Common myeloid progenitor, CD34-positive (primary cell): ENCODE measurements around the gene MRPL27. TPM values are rescaled to one million over a fixed set of nuclear protein-coding genes. Genes with fewer than 3 reads are reported as not detected.
A peak's percentile ranks its signal among the peaks of the same experiment; 100 is the strongest.
"Not testable (repeated sequence)": the region's sequence is repeated elsewhere in the genome, so short reads cannot be mapped to it uniquely, and the experiment has no call there.

ENCODE experiments used
- CTCF ChIA-PET: fragments of 350-600 bp; sonication (Branson Sonifier 250); formaldehyde crosslinking; loops from one replicate; lab custom pipeline; 2021; ENCODE audit warnings: antibody characterized with exemption; lab: Charles Lee
- POLR2A ChIA-PET: fragments of 350-600 bp; sonication (Branson Sonifier 250); formaldehyde crosslinking; loops from one replicate; lab custom pipeline; 2021; ENCODE audit warnings: antibody characterized with exemption; lab: Charles Lee
- DNase-seq, 3 donors: peaks; one replicate each; pipeline versions ENCODE4 v3.0.0 to v3.0.0-alpha.2; 2013
- H3K27ac ChIP-seq, 2 experiments: 1 replicate in 1 of 2; 2 replicates in 1 of 2; pipeline ENCODE4 v1.7.0; 2013; ENCODE audit warnings: inconsistent platforms in 2 of 2, low read length in 2 of 2, mild to moderate bottlenecking in 2 of 2, low read depth in 1 of 2, moderate library complexity in 1 of 2; ENCODE audit not compliant: severe bottlenecking in 2 of 2, insufficient read depth in 1 of 2, poor library complexity in 1 of 2
- H3K27me3 ChIP-seq, 5 experiments: replicated peaks in 2 of 5; 1 replicate in 3 of 5; 2 replicates in 2 of 5; pipeline versions ENCODE4 v1.6.1 to v1.7.0; 2013; ENCODE audit warnings: low read length in 4 of 5, mild to moderate bottlenecking in 2 of 5, moderate library complexity in 2 of 5, inconsistent platforms in 1 of 5; ENCODE audit not compliant: insufficient read depth in 5 of 5, control insufficient read depth in 4 of 5
- H3K36me3 ChIP-seq, 4 experiments: 1 replicate in 2 of 4; 2 replicates in 2 of 4; pipeline versions ENCODE4 v1.6.1 to v1.7.0; 2013; ENCODE audit warnings: low read length in 3 of 4, control low read depth in 1 of 4, mild to moderate bottlenecking in 1 of 4; ENCODE audit not compliant: control insufficient read depth in 4 of 4, insufficient read depth in 4 of 4
- H3K4me1 ChIP-seq, 4 experiments: 1 replicate in 3 of 4; 2 replicates in 1 of 4; pipeline versions ENCODE4 v1.6.1 to v1.7.1; 2013; ENCODE audit warnings: low read length in 3 of 4, mild to moderate bottlenecking in 3 of 4, control low read depth in 1 of 4, inconsistent platforms in 1 of 4, moderate library complexity in 1 of 4; ENCODE audit not compliant: control insufficient read depth in 4 of 4, insufficient read depth in 4 of 4; ENCODE audit errors: control extremely low read depth in 1 of 4
- H3K4me3 ChIP-seq, 7 experiments: 1 replicate in 4 of 7; 2 replicates in 3 of 7; pipeline versions ENCODE4 v1.5.1 to v1.7.0; 2013; ENCODE audit warnings: mild to moderate bottlenecking in 7 of 7, low read length in 6 of 7, moderate library complexity in 6 of 7, inconsistent platforms in 2 of 7, low read depth in 2 of 7, control low read depth in 1 of 7; ENCODE audit not compliant: insufficient read depth in 4 of 7, control insufficient read depth in 1 of 7; ENCODE audit errors: extremely low read depth in 1 of 7
- H3K9me3 ChIP-seq, 5 experiments: 1 replicate in 4 of 5; 2 replicates in 1 of 5; pipeline versions ENCODE4 v1.6.1 to v1.7.1; 2013; ENCODE audit warnings: low read length in 4 of 5, mild to moderate bottlenecking in 2 of 5, inconsistent platforms in 1 of 5, low read depth in 1 of 5, moderate library complexity in 1 of 5; ENCODE audit not compliant: control insufficient read depth in 4 of 5, insufficient read depth in 2 of 5; ENCODE audit errors: control extremely low read depth in 1 of 5
- WGBS: methylation state at CpG from one replicate; pipeline ENCODE4 v1.1.5; 2013; ENCODE audit not compliant: insufficient coverage; 5-methylcytosine and 5-hydroxymethylcytosine counted together
- polyA plus RNA-seq: library from polyadenylated mRNA; unstranded; fragments of 120-200 nt; gene quantifications from one replicate; pipeline ENCODE4 v1.2.1, GENCODE V29; 2013

Gene MRPL27
- polyA plus RNA-seq: 32.5 TPM

DNA sequence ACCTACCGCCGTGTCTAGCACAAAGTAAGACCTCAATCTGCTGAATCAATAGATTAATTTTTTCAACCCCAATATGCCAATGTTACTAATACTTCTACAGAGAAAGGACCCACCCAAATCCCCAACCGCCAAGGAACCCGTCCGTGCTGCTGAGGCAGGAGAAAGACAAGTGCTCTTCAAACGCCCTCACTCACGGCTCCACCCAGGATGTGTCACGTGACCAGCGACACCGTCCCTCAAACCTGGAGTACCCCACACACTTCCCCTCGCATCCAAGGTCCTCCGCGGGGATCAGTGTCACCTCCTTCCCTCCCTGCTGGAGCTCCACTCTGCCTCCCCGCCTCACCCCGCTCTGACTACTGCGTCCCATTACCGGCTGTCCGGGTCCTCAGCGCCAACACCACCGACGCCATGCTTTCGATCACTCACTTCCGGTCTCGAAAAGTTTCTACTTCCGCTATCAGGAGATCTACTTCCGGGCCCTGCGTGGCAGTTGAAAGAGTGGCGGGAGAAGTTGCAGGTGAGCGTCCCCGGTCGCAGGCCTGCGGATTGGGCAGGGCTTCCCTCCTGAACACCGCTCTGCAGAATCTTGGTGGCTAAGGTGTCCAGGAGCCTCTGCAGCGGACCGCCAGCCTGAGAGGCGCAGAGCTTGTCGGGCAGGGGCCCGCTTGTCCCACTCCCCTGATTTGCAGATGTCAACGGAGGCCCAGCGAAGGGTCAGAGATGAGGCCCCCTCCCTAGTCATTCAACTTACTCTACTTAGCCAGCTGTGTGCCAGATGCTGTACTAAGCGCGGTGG is at the start of gene MRPL27, which contains the start of gene EME1:
Gene MRPL27 (minus strand): TSS at position 427 of the 799 bp plus-strand sequence. CDS start 14 bp downstream, at position 413.
Gene EME1 (plus strand): TSS at position 472 of the 799 bp plus-strand sequence. CDS start 1,980 bp downstream, outside the sequence.
- Histone ChIP-seq H3K27ac (peak within 1 kb of the TSS; percentile 91 to 97), H3K27me3 (no peaks in the 10 kb centered on the region), H3K36me3 (peaks cover 0 to 44% (median 30%) of the 10 kb centered on the region in 4 experiments), H3K9me3 (no peaks in the 10 kb centered on the region), H3K4me1 (peaks cover 4 to 19% (median 15%) of the 10 kb centered on the region in 4 experiments), H3K4me3 (peak within 1 kb of the TSS; percentile 69 to 99 (median 88))
- ChIA-PET POLR2A (no interaction called here), CTCF (interaction anchor here (2.2 to 3.4 kb wide), 2 partner anchors 11 to 24 kb away, joined by 7 to 24 read pairs; partner anchors contain the start of gene LRRC59)
- WGBS: 3% methylated on average over 24 of the region's 42 CpGs
- peak; percentile 86 to 90 (median 89) for DNase-seq

DNA sequence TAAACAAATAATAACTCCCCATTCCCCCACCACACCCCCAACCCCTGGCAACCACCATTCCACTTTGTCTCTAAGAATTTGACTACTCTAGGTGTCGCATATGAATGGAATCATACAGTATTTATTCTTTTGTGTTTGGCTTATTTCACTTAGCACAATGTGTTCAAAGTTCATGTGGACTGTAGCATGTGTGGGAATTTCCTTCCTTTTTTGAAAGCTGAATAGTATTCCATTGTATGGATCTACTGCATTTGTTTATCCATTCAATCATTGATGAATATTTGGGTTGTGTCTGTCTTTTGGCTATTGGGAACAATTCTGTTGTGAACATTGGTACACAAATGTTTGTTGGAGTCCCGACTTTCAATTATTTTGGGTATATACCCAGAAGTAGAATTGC is 49.8 kb upstream of the MRPL27 start:
- Histone ChIP-seq H3K27me3 (no peaks in the 10 kb centered on the region), H3K4me3 (no peak overlapping the region), H3K9me3 (no peaks in the 10 kb centered on the region), H3K36me3 (no peaks in the 10 kb centered on the region), H3K27ac (no peak overlapping the region), H3K4me1 (peaks cover 15 to 56% (median 45%) of the 10 kb centered on the region in 4 experiments)
- POLR2A ChIA-PET: no interaction called here
- WGBS: no CpG with 5 or more reads among the region's 2 CpGs
- DNase-seq: no peak
- CTCF ChIA-PET: interaction anchor here (0.6 to 2.1 kb wide), 2 partner anchors 25 to 64 kb away, joined by 3 to 8 read pairs; partner anchors contain the start of gene LRRC59

DNA sequence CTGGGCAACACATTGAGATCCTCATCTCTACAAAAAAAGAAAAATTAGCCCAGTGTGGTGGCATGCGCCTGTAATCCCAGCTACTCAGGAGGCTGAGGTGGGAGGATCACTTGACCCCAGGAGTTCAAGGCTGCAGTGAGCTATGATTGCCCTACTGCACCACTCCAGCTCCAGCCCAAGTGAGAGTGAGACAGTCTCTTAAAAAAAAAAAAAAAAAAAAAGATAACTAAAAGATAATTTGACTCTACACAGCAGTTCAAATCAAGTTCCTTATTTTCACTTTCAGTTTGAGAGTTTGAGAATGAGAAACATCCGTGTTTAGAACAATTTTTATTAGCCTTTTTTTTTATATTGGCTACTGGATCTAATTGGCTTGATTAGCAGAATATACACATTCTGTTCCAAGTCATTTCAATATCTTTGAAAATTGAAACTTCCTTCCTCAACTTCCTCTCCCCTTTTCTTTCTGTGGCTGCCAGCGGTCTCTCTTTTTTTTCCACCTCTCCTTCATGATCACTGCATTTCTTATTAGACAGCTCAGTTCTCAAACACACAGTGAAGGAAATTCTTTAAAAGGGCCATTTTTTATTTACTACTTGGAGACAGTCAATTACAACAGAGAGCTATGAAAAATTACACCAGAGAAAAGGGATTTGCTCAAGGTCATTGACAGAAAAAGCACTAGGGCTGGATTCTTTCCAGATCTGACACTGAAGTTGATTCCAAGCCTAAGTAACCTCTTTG is 48.5 kb upstream of the MRPL27 start:
- peak; percentile 34 to 62 (median 52) for DNase-seq
- H3K9me3 ChIP-seq: no peaks in the 10 kb centered on the region
- no peaks in the 10 kb centered on the region for H3K27me3 ChIP-seq
- ChIA-PET POLR2A (interaction anchor here (0.6 to 0.7 kb wide), 2 partner anchors 57 to 183 kb away, joined by 3 read pairs; no protein-coding TSS in a partner anchor), CTCF (interaction anchor here (0.6 to 2.1 kb wide), 5 partner anchors 17 to 57 kb away, joined by 3 to 8 read pairs (median 3); partner anchors contain the start of genes CHAD and LRRC59)
- no peaks in the 10 kb centered on the region for H3K36me3 ChIP-seq
- no CpG with 5 or more reads among the region's 3 CpGs for WGBS
- H3K4me1 ChIP-seq: peaks cover 6 to 43% (median 33%) of the 10 kb centered on the region in 4 experiments
- peak overlapping the region; percentile 50 to 88 for H3K27ac ChIP-seq
- peak overlapping the region in 6 of 7 experiments; percentile 53 to 72 (median 64) for H3K4me3 ChIP-seq

DNA sequence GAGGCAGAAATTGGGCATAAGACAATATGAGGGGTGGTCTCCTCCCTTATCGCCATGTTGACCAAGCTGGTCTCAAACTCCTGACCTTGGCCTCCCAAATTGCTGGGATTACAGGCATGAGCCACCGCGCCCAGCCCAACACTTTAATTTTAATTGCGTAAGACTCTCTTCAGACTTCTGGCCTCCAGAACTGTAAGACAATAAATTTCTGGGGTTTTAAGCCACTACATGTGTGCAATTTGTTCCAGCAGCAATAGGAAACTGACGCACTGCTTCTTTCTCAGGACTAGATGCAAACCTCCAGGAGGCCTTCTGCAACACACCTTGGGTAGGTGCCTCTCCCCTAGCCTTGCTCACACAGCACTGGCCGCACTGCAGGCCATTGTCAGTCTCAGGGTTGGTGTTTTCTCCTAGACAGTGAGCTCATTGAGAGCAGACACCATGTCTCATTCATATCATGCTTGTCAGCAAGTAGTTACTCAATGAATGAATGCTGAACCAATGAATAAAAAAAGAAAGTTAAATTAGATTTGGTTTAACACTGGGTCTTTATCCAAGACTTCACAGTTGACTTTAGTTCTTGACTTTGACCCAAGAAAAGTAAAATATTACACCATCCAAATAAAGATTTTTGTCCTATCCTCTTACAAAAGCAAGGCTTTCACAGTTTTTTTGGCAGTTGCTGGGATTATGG is 47.6 kb upstream of the MRPL27 start:
- Histone ChIP-seq H3K27me3 (no peaks in the 10 kb centered on the region), H3K4me3 (peak overlapping the region in 3 of 7 experiments; percentile 57 to 72 (median 71)), H3K36me3 (no peaks in the 10 kb centered on the region), H3K4me1 (peaks cover 6 to 39% (median 29%) of the 10 kb centered on the region in 4 experiments), H3K27ac (peak overlapping the region in 1 of 2 experiments; percentile 88), H3K9me3 (no peaks in the 10 kb centered on the region)
- 98% methylated on average over 6 of the region's 6 CpGs for WGBS
- CTCF ChIA-PET: interaction anchor here (1.2 to 1.4 kb wide), 2 partner anchors 31 to 48 kb away, joined by 3 to 4 read pairs; partner anchors contain the start of gene CHAD
- DNase-seq: no peak
- POLR2A ChIA-PET: no interaction called here

DNA sequence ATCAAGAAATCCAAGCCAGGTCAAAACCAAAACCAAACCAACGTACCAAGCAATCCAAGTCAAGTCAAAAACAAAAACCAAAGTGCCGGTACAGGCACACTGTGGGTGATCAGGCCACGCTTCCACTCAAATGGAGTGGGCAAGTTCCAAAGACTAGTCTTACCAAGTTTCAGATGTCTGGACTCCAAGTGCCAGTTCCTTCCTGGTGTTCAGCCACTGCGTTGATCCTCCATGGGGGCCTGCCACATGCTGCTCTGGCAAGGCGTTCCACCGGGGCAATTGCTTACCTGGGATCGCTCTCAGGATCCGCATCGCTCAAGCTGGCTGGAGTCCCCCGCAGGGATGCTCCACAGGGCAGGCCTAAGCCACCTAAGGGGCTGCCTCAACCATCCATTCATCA is 46.6 kb upstream of the MRPL27 start:
- H3K27me3 ChIP-seq, DNase-seq, H3K27ac ChIP-seq, H3K4me3 ChIP-seq, POLR2A ChIA-PET, H3K36me3 ChIP-seq, CTCF ChIA-PET, H3K9me3 ChIP-seq: not testable (repeated sequence)
- WGBS: 100% methylated on average over 9 of the region's 10 CpGs
- H3K4me1 ChIP-seq: peaks cover 6 to 29% (median 20%) of the 10 kb centered on the region in 4 experiments

DNA sequence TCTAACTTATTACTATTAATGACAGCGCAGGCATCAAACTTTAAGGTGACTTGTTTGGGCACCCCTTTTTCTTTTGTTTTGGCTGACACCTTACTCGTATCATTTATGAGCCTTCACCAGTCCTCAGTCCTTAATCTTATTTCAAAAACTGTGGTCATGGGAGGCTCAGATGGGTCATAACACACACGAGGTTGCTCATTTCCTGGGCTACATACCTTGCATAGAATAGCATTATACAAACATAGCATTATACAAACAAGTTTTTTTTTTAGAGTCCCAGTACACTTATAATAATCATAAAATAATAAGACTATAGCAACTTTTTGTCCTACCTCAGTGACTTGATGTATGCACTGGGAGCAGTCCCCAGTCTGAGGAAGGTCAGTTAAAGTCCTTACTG is 41.8 kb upstream of the MRPL27 start:
- Histone ChIP-seq H3K36me3 (no peaks in the 10 kb centered on the region), H3K9me3 (no peaks in the 10 kb centered on the region), H3K4me1 (no peaks in the 10 kb centered on the region), H3K27ac (no peak overlapping the region), H3K4me3 (no peak overlapping the region), H3K27me3 (no peaks in the 10 kb centered on the region)
- 95% methylated on average over 3 of the region's 3 CpGs for WGBS
- no peak for DNase-seq
- ChIA-PET POLR2A (no interaction called here), CTCF (no interaction called here)
